Thyroid gland (tissue), 4 donors: ENCODE data around the gene SMURF1. TPM values are rescaled to one million over a fixed set of nuclear protein-coding genes. Genes with fewer than 3 reads are reported as not detected.

Experiments used
- DNase-seq, 2 donors: peaks; one replicate each; pipeline ENCODE4 v3.0.0-alpha.2; 2019
- H3K27ac ChIP-seq, 3 donors: fragments of 200-600 bp; sonication (generic); 1 replicate in 2 of 3; 2 replicates in 1 of 3; pipeline ENCODE4 v1.5.1; 2016 to 2019; ENCODE audit warnings: mild to moderate bottlenecking in 1 of 3, moderate library complexity in 1 of 3
- H3K27me3 ChIP-seq: fragments of 200-600 bp; sonication (generic); one replicate; pipeline ENCODE4 v1.5.1; 2019
- H3K36me3 ChIP-seq, 2 donors: fragments of 200-600 bp; sonication (generic); one replicate each; pipeline ENCODE4 v1.5.1; 2016 to 2019
- H3K4me1 ChIP-seq, 2 donors: fragments of 200-600 bp; sonication (generic); one replicate each; pipeline ENCODE4 v1.5.1; 2017 to 2019
- H3K4me3 ChIP-seq, 3 donors: fragments of 200-600 bp; sonication (generic); replicated peaks in 1 of 3; 1 replicate in 2 of 3; 2 replicates in 1 of 3; pipeline ENCODE4 v1.5.1; 2016; ENCODE audit warnings: mild to moderate bottlenecking in 1 of 3
- H3K9me3 ChIP-seq: fragments of 200-600 bp; sonication (generic); one replicate; pipeline ENCODE4 v1.5.1; 2017
- POLR2A ChIP-seq, 2 donors: fragments of 450-650 bp; IDR thresholded peaks; one replicate each; pipeline ENCODE4 v1.6.1; 2017; ENCODE audit warnings: antibody characterized with exemption in 2 of 2, mild to moderate bottlenecking in 2 of 2, moderate library complexity in 1 of 2
- WGBS, 2 donors: methylation state at CpG; one replicate each; pipeline ENCODE4 v1.1.5; 2017; 5-methylcytosine and 5-hydroxymethylcytosine counted together
- intact Hi-C: fragments of 100-400 bp; cut with DNase I; formaldehyde crosslinking; loops from one replicate; pipeline ENCODE4 v1.15.1; 2023
- total RNA-seq, 4 donors: library from RNA; depleted of rRNA; stranded (reverse); fragments of >200 nt; gene quantifications; one replicate each; pipeline ENCODE4 v1.2.3, GENCODE V29; 2016
- TF ChIP-seq, protein P1 (sequence below), 6 experiments: fragments of 200-600 bp in 3 of 6; fragments of 450-650 bp in 3 of 6; sonication (generic) in 3 of 6; IDR thresholded peaks; one replicate each; pipeline ENCODE4 v1.5.1; 2016 to 2019; ENCODE audit warnings: antibody characterized with exemption in 6 of 6, mild to moderate bottlenecking in 2 of 6, inconsistent platforms in 1 of 6, moderate library complexity in 1 of 6

SMURF1 gene
- total RNA-seq, 4 donors from 2014 or later, result 13.9 to 20.6 (median 16.7) TPM

DNA sequence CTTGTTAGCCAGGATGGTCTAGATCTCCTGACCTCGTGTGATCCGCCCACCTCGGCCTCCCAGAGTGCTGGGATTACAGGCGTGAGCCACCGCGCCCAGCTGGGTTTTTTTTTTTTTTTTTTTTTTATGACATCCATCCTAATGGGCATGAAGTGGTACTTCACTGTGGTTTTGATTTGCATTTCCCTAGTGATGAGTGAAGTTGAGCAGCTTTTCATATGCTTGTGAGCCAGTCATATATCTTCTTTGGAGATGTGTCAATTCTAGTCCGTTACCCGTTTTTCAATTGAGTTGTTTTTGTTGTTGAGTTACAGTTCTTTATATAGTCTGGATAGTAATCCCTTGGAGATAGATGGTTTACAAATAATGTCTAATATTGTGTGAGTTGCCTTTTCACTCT lies 127.7 kb downstream of the SMURF1 start:
- intact Hi-C loops, result no loop called here
- Histone ChIP-seq H3K4me1 (peaks cover 15 to 20% of the 10 kb centered on the region in 2 donors), H3K36me3 (peaks cover 41 to 44% of the 10 kb centered on the region in 2 donors), H3K9me3 (no peaks in the 10 kb centered on the region), H3K27ac (no peak overlapping the region), H3K4me3 (no peak overlapping the region), H3K27me3 (no peaks in the 10 kb centered on the region)
- WGBS, 2 donors, result 96 to 97% methylated on average over 8 of the region's 8 CpGs
- TF ChIP-seq, protein P1, sequence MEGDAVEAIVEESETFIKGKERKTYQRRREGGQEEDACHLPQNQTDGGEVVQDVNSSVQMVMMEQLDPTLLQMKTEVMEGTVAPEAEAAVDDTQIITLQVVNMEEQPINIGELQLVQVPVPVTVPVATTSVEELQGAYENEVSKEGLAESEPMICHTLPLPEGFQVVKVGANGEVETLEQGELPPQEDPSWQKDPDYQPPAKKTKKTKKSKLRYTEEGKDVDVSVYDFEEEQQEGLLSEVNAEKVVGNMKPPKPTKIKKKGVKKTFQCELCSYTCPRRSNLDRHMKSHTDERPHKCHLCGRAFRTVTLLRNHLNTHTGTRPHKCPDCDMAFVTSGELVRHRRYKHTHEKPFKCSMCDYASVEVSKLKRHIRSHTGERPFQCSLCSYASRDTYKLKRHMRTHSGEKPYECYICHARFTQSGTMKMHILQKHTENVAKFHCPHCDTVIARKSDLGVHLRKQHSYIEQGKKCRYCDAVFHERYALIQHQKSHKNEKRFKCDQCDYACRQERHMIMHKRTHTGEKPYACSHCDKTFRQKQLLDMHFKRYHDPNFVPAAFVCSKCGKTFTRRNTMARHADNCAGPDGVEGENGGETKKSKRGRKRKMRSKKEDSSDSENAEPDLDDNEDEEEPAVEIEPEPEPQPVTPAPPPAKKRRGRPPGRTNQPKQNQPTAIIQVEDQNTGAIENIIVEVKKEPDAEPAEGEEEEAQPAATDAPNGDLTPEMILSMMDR (IDR thresholded peaks at IDR 0.05), result no peak
- TF ChIP-seq POLR2A (IDR thresholded peaks at IDR 0.05), result no peak
- DNase-seq, result no peak

DNA sequence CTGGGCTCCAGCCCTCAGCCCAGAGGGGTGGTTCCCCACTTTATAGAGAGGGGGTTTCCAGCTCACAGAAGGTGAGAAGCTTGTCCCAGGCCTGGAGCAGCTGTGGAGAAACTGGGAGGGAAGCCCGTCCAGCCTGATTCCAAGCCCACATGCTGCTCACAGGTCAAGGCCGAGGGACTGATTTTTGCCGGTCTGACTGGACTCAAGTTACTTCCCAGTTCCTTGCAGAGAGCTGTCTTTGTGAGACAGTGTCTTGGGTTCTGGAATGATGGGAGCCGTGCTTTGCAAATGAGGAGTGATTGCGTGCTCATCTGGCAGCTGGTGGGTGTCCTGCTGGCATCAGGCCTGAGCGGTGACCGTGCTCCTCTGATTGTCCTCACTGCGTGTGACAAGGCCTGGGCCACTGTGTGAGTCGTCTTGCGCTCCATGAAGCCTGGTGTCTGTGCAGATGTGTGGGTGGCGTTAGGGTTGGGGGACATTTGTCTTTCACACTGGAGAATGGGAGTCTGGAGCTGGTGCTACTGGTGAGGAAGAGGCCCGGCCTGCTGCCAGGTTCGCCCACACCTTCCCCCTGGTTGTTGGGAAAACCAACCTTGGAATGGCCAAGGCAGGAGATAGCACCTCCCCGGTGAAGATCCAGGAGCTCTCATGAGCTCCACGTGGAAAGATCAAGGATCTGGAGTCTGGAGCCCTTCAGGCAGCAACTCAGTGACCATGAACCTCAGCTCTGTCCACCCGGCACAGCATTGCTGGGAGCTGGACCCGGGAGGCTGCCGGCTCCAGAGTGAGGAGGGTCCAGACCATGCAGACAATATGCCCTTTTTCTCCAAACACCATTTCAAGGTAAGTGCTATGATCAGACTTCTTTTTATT lies 129.6 kb downstream of the SMURF1 start:
- WGBS, 2 donors, result 97 to 99% methylated on average over 12 to 17 of the region's 18 CpGs
- Histone ChIP-seq H3K9me3 (no peaks in the 10 kb centered on the region), H3K36me3 (peaks cover 55 to 61% of the 10 kb centered on the region in 2 donors), H3K4me1 (peaks cover 3% of the 10 kb centered on the region in 2 donors), H3K27ac (no peak overlapping the region), H3K27me3 (no peaks in the 10 kb centered on the region), H3K4me3 (no peak overlapping the region)
- no peak for TF ChIP-seq POLR2A (IDR thresholded peaks at IDR 0.05)
- TF ChIP-seq, protein P1 (IDR thresholded peaks at IDR 0.05), result no peak
- intact Hi-C loops, result no loop called here
- peak in 1 of 2 donors; percentile 2 for DNase-seq

DNA sequence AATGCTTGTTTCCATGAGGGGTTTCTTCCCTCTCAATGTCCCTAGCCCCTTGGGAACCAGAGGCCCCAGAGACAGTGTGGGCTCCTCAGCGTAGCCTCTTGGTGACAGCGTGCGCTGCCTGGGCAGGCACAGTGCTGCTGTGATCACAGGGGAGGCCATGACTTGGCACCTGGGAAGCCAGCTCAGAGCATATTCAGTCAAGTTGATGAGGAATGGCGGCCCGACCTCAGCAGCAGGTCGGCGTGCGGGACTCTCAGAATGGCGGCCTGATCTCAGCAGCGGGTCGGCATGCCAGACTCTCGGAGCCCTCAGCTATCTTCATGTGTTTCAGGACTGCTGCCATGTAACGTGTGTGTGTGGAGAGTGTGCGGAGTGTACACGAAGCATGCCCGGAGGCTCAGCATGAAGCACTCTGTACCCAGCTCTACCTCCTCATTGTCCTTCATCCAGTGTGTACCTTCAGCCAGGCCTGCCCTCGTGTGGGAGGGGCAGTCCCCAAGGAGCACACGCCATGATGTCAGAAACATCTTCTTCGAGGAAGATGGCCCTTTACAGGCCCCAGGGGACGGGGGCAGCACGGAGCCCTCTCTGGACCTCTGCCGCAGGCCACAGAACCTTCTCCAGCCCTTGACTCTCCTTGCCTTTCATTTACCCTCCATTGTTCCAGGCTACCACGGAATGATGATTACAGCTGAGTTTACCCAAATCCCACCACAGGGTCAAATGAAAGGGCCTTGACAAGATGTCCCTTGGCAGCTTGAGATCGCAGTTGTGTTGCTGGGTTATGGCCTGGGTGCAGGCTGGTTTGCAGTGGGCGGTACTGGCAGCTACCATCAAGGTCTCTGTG lies 130.4 kb downstream of the SMURF1 start:
- Histone ChIP-seq H3K27me3 (no peaks in the 10 kb centered on the region), H3K4me1 (no peaks in the 10 kb centered on the region), H3K4me3 (no peak overlapping the region), H3K27ac (no peak overlapping the region), H3K36me3 (peaks cover 62 to 70% of the 10 kb centered on the region in 2 donors), H3K9me3 (no peaks in the 10 kb centered on the region)
- peak in 1 of 2 donors; percentile 2 for DNase-seq
- intact Hi-C loops, result no loop called here
- no peak for TF ChIP-seq POLR2A (IDR thresholded peaks at IDR 0.05)
- TF ChIP-seq, protein P1 (IDR thresholded peaks at IDR 0.05), result no peak
- WGBS, 2 donors, result 95 to 96% methylated on average over 23 to 24 of the region's 25 CpGs

DNA sequence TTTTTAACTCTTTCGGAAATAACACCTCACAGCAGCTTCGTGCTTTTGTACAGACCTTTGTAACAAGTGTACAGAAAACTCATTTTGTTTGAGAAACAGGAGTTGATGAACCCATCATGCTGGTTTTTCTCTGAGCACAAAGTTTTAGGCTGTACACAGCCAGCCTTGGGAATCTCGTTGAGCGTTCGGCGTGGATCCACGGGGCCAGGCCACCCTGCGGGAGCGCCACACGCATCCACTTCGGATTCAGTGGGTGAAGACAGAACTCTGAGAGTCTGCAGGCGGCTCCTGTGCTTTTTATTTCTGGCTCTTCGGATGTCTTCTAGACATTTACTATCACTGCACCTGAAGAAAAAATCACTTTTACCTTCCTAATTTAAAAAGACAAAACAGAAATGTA lies 131.2 kb downstream of the SMURF1 start:
- WGBS, 2 donors, result 91 to 98% methylated on average over 13 of the region's 13 CpGs
- Histone ChIP-seq H3K9me3 (no peaks in the 10 kb centered on the region), H3K27ac (no peak overlapping the region), H3K4me1 (no peaks in the 10 kb centered on the region), H3K36me3 (peaks cover 67 to 75% of the 10 kb centered on the region in 2 donors), H3K4me3 (no peak overlapping the region), H3K27me3 (no peaks in the 10 kb centered on the region)
- no peak for TF ChIP-seq POLR2A (IDR thresholded peaks at IDR 0.05)
- TF ChIP-seq, protein P1 (IDR thresholded peaks at IDR 0.05), result no peak
- peak in 1 of 2 donors; percentile 0 for DNase-seq
- intact Hi-C loops, result no loop called here
